Measurements from ENCODE around the gene PNLIPRP3.
"Not testable (repeated sequence)": the region's sequence is repeated elsewhere in the genome, so short reads cannot be mapped to it uniquely, and the experiment has no call there.

PNLIPRP3 gene

GRCh38 chr10:116427671-116428070 is at the start of gene PNLIPRP3:
Gene PNLIPRP3, plus strand, starts transcription at chr10:116427847. Its CDS starts 166 bp downstream, at chr10:116428013.
- DNase-seq, result no peak

- DNase-seq, result no peak
Observed at GRCh38 chr10:116382290-116382689, 45.4 kb upstream of the PNLIPRP3 start.

- DNase-seq, result no peak
Observed at GRCh38 chr10:116385311-116385710, 42.3 kb upstream of the PNLIPRP3 start.

- no peak for DNase-seq
Observed at GRCh38 chr10:116385994-116386809, 41.4 kb upstream of the PNLIPRP3 start.

GRCh38 chr10:116393246-116393831 is 34.3 kb upstream of the PNLIPRP3 start:
- DNase-seq, result not testable (repeated sequence)

- no peak for DNase-seq
Observed at GRCh38 chr10:116395223-116395985, 32.2 kb upstream of the PNLIPRP3 start.

- DNase-seq, result no peak
Observed at GRCh38 chr10:116398224-116398623, 29.4 kb upstream of the PNLIPRP3 start.

GRCh38 chr10:116402858-116403257 is 24.8 kb upstream of the PNLIPRP3 start:
- DNase-seq, result no peak

- DNase-seq, result no peak
Observed at GRCh38 chr10:116403740-116404250, 23.9 kb upstream of the PNLIPRP3 start.

- DNase-seq, result no peak
Observed at GRCh38 chr10:116408719-116409118, 18.9 kb upstream of the PNLIPRP3 start.

GRCh38 chr10:116410351-116410750 is 17.3 kb upstream of the PNLIPRP3 start:
- no peak for DNase-seq

GRCh38 chr10:116417821-116418220 is 9.8 kb upstream of the PNLIPRP3 start:
- DNase-seq, result no peak

- no peak for DNase-seq
Observed at GRCh38 chr10:116418389-116418788, 9.3 kb upstream of the PNLIPRP3 start.

GRCh38 chr10:116421815-116422214 is 5.8 kb upstream of the PNLIPRP3 start:
- DNase-seq, result no peak

GRCh38 chr10:116429288-116429977 is 1.8 kb downstream of the PNLIPRP3 start:
- no peak for DNase-seq

GRCh38 chr10:116430288-116430687 is 2.6 kb downstream of the PNLIPRP3 start:
- DNase-seq, result no peak

GRCh38 chr10:116431598-116431997 is 4.0 kb downstream of the PNLIPRP3 start:
- DNase-seq, result no peak

GRCh38 chr10:116437076-116437692 is 9.5 kb downstream of the PNLIPRP3 start:
- DNase-seq, result no peak

GRCh38 chr10:116440330-116441030 is 12.8 kb downstream of the PNLIPRP3 start:
- DNase-seq, result no peak

GRCh38 chr10:116444527-116445142 is 17.0 kb downstream of the PNLIPRP3 start:
- no peak for DNase-seq

GRCh38 chr10:116450861-116451260 is 23.2 kb downstream of the PNLIPRP3 start:
- DNase-seq, result no peak
